Measurements from ENCODE around the gene MPIG6B. TPM values are rescaled to one million over a fixed set of nuclear protein-coding genes. Genes with fewer than 3 reads are reported as not detected.

Gene MPIG6B
- total and polyA plus RNA-seq, 4 donors, result 0.08 to 10.7 (median 0.24) TPM

GRCh38 chr6:31687321-31687720, 35.9 kb upstream of the MPIG6B start:
- Histone ChIP-seq H3K9ac (ENCODE audit: low read depth in 1 of 2, low read length in 2 of 2) (no peak overlapping the region), H3K27ac (ENCODE audit: low read depth in 1 of 2, low read length in 2 of 2) (no peak overlapping the region), H3K9me3 (ENCODE audit: control insufficient read depth in 4 of 4, low read length in 3 of 4) (no peaks in the 10 kb centered on the region), H3K36me3 (ENCODE audit: control insufficient read depth in 4 of 4, insufficient read depth in 3 of 4, low read depth in 1 of 4, low read length in 3 of 4) (peaks cover 4 to 64% (median 52%) of the 10 kb centered on the region in 4 donors), H3K4me3 (ENCODE audit: low read depth in 1 of 3, low read length in 3 of 3) (no peak overlapping the region), H3K4me1 (ENCODE audit: control insufficient read depth in 4 of 4, insufficient read depth in 4 of 4, low read length in 3 of 4) (peaks cover 0 to 7% (median 5%) of the 10 kb centered on the region in 4 donors), H3K27me3 (ENCODE audit: control insufficient read depth in 4 of 4, insufficient read depth in 4 of 4, low read length in 3 of 4) (no peaks in the 10 kb centered on the region)
- 84% methylated on average over 8 of the region's 8 CpGs for WGBS
- TF ChIP-seq YY1 (IDR thresholded peaks at IDR 0.05), result no peak
- TF ChIP-seq ATF3 (IDR thresholded peaks at IDR 0.05), result no peak
- no peak for TF ChIP-seq REST (IDR thresholded peaks at IDR 0.05)
- TF ChIP-seq RXRA (IDR thresholded peaks at IDR 0.05), result no peak
- TF ChIP-seq FOXA1 (IDR thresholded peaks at IDR 0.05), result no peak
- no peak for TF ChIP-seq NR2F2 (IDR thresholded peaks at IDR 0.05)
- no peak for TF ChIP-seq TAF1 (conservative IDR thresholded peaks at IDR 0.05)
- TF ChIP-seq MAX (IDR thresholded peaks at IDR 0.05), result no peak
- no peak for TF ChIP-seq EGR1 (IDR thresholded peaks at IDR 0.05; ENCODE audit: low read depth in 2 of 2)
- no peak for TF ChIP-seq RAD21 (IDR thresholded peaks at IDR 0.05)
- TF ChIP-seq HNF4A (conservative IDR thresholded peaks at IDR 0.05), result no peak
- TF ChIP-seq HNF4G (IDR thresholded peaks at IDR 0.05), result no peak
- no peak for TF ChIP-seq GABPA (IDR thresholded peaks at IDR 0.05 in 1 of 2, conservative IDR thresholded peaks at IDR 0.05 in 1 of 2)
- no peak for TF ChIP-seq FOXA2 (IDR thresholded peaks at IDR 0.05)
- TF ChIP-seq JUND (IDR thresholded peaks at IDR 0.05), result no peak
- DNase-seq (ENCODE audit: low spot score), result no peak

- H3K27ac ChIP-seq (ENCODE audit: low read depth in 1 of 2, low read length in 2 of 2), result no peak overlapping the region
- no peaks in the 10 kb centered on the region for H3K9me3 ChIP-seq (ENCODE audit: control insufficient read depth in 4 of 4, low read length in 3 of 4)
- no peak overlapping the region for H3K9ac ChIP-seq (ENCODE audit: low read depth in 1 of 2, low read length in 2 of 2)
- H3K36me3 ChIP-seq (ENCODE audit: control insufficient read depth in 4 of 4, insufficient read depth in 3 of 4, low read depth in 1 of 4, low read length in 3 of 4), result peaks cover 4 to 71% (median 59%) of the 10 kb centered on the region in 4 donors
- no peak for TF ChIP-seq RAD21 (IDR thresholded peaks at IDR 0.05)
- DNase-seq (ENCODE audit: low spot score), result no peak
- H3K27me3 ChIP-seq (ENCODE audit: control insufficient read depth in 4 of 4, insufficient read depth in 4 of 4, low read length in 3 of 4), result no peaks in the 10 kb centered on the region
- H3K4me1 ChIP-seq (ENCODE audit: control insufficient read depth in 4 of 4, insufficient read depth in 4 of 4, low read length in 3 of 4), result peaks cover 0 to 3% (median 1%) of the 10 kb centered on the region in 4 donors
- 91% methylated on average over 14 of the region's 14 CpGs for WGBS
- no peak overlapping the region for H3K4me3 ChIP-seq (ENCODE audit: low read depth in 1 of 3, low read length in 3 of 3)
These were observed 35.1 kb upstream of the MPIG6B start for GRCh38 chr6:31687860-31688693.
